GM19397 (cell line): ENCODE results near the gene UNC119.
"Not testable (repeated sequence)": the region's sequence is repeated elsewhere in the genome, so short reads cannot be mapped to it uniquely, and the experiment has no call there.

Experiments
- ATAC-seq: cut with Tn5 transposase; IDR thresholded peaks from one replicate; pipeline ENCODE4 v1.9.1; 2021; ENCODE audit warnings: mild to moderate bottlenecking, moderate library complexity; ENCODE audit not compliant: unreplicated experiment

UNC119 gene

GRCh38 chr17:28523876-28524275 lies 28.5 kb downstream of the UNC119 start:
- ATAC-seq = no peak

- no peak for ATAC-seq
These were observed 29.2 kb downstream of the UNC119 start for GRCh38 chr17:28523186-28523585.

GRCh38 chr17:28522281-28522680 lies 30.1 kb downstream of the UNC119 start:
- ATAC-seq = not testable (repeated sequence)

- no peak for ATAC-seq
These were observed 30.9 kb downstream of the UNC119 start for GRCh38 chr17:28521311-28522085.

GRCh38 chr17:28520687-28521086 lies 31.7 kb downstream of the UNC119 start:
- ATAC-seq = no peak

GRCh38 chr17:28519236-28519635 lies 33.2 kb downstream of the UNC119 start:
- ATAC-seq = no peak

- no peak for ATAC-seq
These were observed 33.8 kb downstream of the UNC119 start for GRCh38 chr17:28518578-28518977.

- no peak for ATAC-seq
These were observed 34.3 kb downstream of the UNC119 start for GRCh38 chr17:28518132-28518531.

- ATAC-seq = no peak
These were observed 36.9 kb downstream of the UNC119 start for GRCh38 chr17:28515518-28515917.

- no peak for ATAC-seq
These were observed 37.8 kb downstream of the UNC119 start for GRCh38 chr17:28514561-28515002.

GRCh38 chr17:28513476-28513875 lies 38.9 kb downstream of the UNC119 start:
- no peak for ATAC-seq

- no peak for ATAC-seq
These were observed 40.5 kb downstream of the UNC119 start for GRCh38 chr17:28511858-28512461.

GRCh38 chr17:28509789-28510188 lies 42.6 kb downstream of the UNC119 start:
- ATAC-seq = no peak

- no peak for ATAC-seq
These were observed 44.2 kb downstream of the UNC119 start for GRCh38 chr17:28508211-28508724.

- ATAC-seq = no peak
These were observed 44.7 kb downstream of the UNC119 start for GRCh38 chr17:28507567-28508203.

- ATAC-seq = no peak
These were observed 45.5 kb downstream of the UNC119 start for GRCh38 chr17:28506763-28507487.

GRCh38 chr17:28505986-28506665 lies 46.3 kb downstream of the UNC119 start, which contains the start of gene FOXN1:
FOXN1 (plus strand) TSS chr17:28506348; CDS start chr17:28523970, 17,622 bp downstream.
- no peak for ATAC-seq

GRCh38 chr17:28503420-28503819 lies 49.0 kb downstream of the UNC119 start:
- no peak for ATAC-seq

- peak; percentile 9 for ATAC-seq
These were observed 50.8 kb downstream of the UNC119 start for GRCh38 chr17:28501421-28502284.
